ENCODE results near the gene VPS41.

Gene VPS41

DNA sequence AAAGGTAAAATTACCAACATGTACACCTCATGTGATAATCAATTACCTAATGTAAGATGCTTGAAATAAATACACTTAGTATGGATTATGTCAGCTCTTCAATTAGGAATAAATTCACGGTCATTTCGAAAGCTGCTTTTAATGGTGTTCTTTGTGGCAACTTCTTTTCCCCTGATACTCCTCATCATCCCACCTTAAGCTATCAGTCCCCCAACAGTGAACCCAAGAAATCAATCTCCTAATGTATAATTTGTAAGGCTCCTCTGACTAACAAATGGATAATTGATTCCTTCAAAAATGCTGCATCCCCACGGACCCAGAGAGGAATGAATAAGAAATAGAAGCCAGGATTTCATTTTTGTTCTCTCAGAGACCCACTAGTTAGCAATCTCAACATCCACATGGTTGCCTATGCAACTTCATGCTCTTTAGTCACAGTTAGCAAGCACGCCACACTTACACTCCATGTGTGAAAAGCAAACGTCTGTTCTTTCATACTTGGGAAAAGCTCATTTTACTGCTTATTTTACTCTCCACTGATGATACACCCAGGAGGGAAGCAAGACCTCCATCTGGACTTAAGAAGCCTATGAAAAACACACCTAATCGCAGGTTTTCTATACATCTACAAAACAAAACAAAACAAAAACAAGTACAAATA, 70.1 kb downstream of the VPS41 start (continued):
- TF ChIP-seq ZNF585B (tag by site-specific recombination; IDR thresholded peaks at IDR 0.05) (no peak), ZNF416 (tag by site-specific recombination; IDR thresholded peaks at IDR 0.05) (no peak), TSHZ1 (tag by site-specific recombination; IDR thresholded peaks at IDR 0.05; ENCODE audit: borderline replicate concordance) (no peak), GLI2 (tag by site-specific recombination; IDR thresholded peaks at IDR 0.05; ENCODE audit: borderline replicate concordance, low read depth) (no peak)

DNA sequence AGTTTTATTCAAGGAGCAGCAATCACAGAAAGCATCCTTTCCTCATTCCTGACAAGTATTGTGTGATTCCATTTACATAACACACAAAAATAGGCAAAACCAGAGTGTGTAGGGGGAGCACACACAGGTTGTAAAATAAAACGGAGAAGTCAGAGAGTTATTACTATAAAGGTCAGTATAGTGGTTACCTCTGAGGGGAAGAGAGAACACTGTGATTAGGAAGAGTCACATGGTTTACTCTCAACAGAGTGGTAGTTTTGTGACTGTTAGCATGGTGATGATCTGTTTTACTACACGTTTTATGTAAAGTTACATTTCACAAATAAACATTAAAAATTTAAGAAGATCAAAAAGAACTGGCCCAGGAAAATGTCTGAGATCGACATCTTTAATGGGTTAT, 74.6 kb downstream of the VPS41 start:
- POLR2A ChIA-PET = no interaction called here
- no peaks in the 10 kb centered on the region for H3K9me3 ChIP-seq (ENCODE audit: control insufficient read depth, insufficient read depth, low read depth, low read length)
- CTCF ChIA-PET = interaction anchor here (0.6 kb wide), 1 partner anchor 618 kb away, joined by 3 read pairs; no protein-coding TSS in a partner anchor
- TF ChIP-seq, protein P1, sequence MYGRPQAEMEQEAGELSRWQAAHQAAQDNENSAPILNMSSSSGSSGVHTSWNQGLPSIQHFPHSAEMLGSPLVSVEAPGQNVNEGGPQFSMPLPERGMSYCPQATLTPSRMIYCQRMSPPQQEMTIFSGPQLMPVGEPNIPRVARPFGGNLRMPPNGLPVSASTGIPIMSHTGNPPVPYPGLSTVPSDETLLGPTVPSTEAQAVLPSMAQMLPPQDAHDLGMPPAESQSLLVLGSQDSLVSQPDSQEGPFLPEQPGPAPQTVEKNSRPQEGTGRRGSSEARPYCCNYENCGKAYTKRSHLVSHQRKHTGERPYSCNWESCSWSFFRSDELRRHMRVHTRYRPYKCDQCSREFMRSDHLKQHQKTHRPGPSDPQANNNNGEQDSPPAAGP (tag by site-specific recombination; IDR thresholded peaks at IDR 0.05) = no peak
- TF ChIP-seq, protein P2, sequence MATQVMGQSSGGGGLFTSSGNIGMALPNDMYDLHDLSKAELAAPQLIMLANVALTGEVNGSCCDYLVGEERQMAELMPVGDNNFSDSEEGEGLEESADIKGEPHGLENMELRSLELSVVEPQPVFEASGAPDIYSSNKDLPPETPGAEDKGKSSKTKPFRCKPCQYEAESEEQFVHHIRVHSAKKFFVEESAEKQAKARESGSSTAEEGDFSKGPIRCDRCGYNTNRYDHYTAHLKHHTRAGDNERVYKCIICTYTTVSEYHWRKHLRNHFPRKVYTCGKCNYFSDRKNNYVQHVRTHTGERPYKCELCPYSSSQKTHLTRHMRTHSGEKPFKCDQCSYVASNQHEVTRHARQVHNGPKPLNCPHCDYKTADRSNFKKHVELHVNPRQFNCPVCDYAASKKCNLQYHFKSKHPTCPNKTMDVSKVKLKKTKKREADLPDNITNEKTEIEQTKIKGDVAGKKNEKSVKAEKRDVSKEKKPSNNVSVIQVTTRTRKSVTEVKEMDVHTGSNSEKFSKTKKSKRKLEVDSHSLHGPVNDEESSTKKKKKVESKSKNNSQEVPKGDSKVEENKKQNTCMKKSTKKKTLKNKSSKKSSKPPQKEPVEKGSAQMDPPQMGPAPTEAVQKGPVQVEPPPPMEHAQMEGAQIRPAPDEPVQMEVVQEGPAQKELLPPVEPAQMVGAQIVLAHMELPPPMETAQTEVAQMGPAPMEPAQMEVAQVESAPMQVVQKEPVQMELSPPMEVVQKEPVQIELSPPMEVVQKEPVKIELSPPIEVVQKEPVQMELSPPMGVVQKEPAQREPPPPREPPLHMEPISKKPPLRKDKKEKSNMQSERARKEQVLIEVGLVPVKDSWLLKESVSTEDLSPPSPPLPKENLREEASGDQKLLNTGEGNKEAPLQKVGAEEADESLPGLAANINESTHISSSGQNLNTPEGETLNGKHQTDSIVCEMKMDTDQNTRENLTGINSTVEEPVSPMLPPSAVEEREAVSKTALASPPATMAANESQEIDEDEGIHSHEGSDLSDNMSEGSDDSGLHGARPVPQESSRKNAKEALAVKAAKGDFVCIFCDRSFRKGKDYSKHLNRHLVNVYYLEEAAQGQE (tag by site-specific recombination; IDR thresholded peaks at IDR 0.05) = no peak
- TF ChIP-seq ZNF174 (tag by site-specific recombination; IDR thresholded peaks at IDR 0.05) = no peak
- TF ChIP-seq GLIS1 (tag by site-specific recombination; IDR thresholded peaks at IDR 0.05) = no peak
- TF ChIP-seq ZNF707 (tag by site-specific recombination; IDR thresholded peaks at IDR 0.05) = no peak
- no peak for TF ChIP-seq PRDM1 (tag by site-specific recombination; IDR thresholded peaks at IDR 0.05)
- TF ChIP-seq ZNF776 (tag by site-specific recombination; IDR thresholded peaks at IDR 0.05; ENCODE audit: borderline replicate concordance) = no peak
- TF ChIP-seq EGR2 (tag by site-specific recombination; IDR thresholded peaks at IDR 0.05; ENCODE audit: low read depth) = no peak
- no peak for TF ChIP-seq GLIS2 (tag by site-specific recombination; IDR thresholded peaks at IDR 0.05)
- no peak for TF ChIP-seq ZNF19 (tag by site-specific recombination; IDR thresholded peaks at IDR 0.05; ENCODE audit: low read depth)
- H3K4me3 ChIP-seq (ENCODE audit: low read depth, low read length) = no peak overlapping the region
- H3K36me3 ChIP-seq (ENCODE audit: control insufficient read depth in 2 of 2, insufficient read depth in 1 of 2, low read length in 2 of 2) = no peaks in the 10 kb centered on the region
- H3K27ac ChIP-seq (ENCODE audit: extremely low read depth, low read depth, low read length) = no peak overlapping the region
- H3K4me1 ChIP-seq (ENCODE audit: control insufficient read depth, insufficient read depth, low read length) = no peaks in the 10 kb centered on the region

DNA sequence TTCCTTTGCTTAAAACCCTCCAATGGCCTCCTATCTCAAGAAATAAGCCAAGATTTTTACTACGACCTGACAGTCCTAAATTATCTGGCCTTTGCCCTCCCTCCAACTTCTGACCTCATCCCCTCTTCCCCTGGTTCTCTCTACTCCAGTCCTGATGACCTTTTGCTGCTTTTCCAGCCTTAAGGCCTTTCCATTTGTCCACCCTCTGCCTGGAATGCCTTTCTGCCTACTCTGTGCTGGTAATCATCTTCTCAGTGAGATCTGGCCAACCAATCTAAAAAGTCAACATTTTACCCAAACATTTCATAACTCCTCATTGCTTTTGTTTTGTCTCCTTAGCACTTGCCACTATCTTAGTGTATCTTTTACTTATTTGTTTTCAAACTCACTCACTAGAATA, 75.7 kb downstream of the VPS41 start:
- H3K9me3 ChIP-seq (ENCODE audit: control insufficient read depth, insufficient read depth, low read depth, low read length) = no peaks in the 10 kb centered on the region
- CTCF ChIA-PET = no interaction called here
- no peak overlapping the region for H3K27ac ChIP-seq (ENCODE audit: extremely low read depth, low read depth, low read length)
- H3K36me3 ChIP-seq (ENCODE audit: control insufficient read depth in 2 of 2, insufficient read depth in 1 of 2, low read length in 2 of 2) = no peaks in the 10 kb centered on the region
- no peak overlapping the region for H3K4me3 ChIP-seq (ENCODE audit: low read depth, low read length)
- POLR2A ChIA-PET = no interaction called here
- H3K4me1 ChIP-seq (ENCODE audit: control insufficient read depth, insufficient read depth, low read length) = no peaks in the 10 kb centered on the region
- TF ChIP-seq GLIS1 (tag by site-specific recombination; IDR thresholded peaks at IDR 0.05) = no peak
- no peak for TF ChIP-seq ZNF610 (tag by site-specific recombination; IDR thresholded peaks at IDR 0.05; ENCODE audit: borderline replicate concordance)
- no peak for TF ChIP-seq ZNF624 (tag by site-specific recombination; IDR thresholded peaks at IDR 0.05)
- TF ChIP-seq, protein P3, sequence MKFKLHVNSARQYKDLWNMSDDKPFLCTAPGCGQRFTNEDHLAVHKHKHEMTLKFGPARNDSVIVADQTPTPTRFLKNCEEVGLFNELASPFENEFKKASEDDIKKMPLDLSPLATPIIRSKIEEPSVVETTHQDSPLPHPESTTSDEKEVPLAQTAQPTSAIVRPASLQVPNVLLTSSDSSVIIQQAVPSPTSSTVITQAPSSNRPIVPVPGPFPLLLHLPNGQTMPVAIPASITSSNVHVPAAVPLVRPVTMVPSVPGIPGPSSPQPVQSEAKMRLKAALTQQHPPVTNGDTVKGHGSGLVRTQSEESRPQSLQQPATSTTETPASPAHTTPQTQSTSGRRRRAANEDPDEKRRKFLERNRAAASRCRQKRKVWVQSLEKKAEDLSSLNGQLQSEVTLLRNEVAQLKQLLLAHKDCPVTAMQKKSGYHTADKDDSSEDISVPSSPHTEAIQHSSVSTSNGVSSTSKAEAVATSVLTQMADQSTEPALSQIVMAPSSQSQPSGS (tag by site-specific recombination; IDR thresholded peaks at IDR 0.05; ENCODE audit: low read depth) = no peak
- TF ChIP-seq, protein P4, sequence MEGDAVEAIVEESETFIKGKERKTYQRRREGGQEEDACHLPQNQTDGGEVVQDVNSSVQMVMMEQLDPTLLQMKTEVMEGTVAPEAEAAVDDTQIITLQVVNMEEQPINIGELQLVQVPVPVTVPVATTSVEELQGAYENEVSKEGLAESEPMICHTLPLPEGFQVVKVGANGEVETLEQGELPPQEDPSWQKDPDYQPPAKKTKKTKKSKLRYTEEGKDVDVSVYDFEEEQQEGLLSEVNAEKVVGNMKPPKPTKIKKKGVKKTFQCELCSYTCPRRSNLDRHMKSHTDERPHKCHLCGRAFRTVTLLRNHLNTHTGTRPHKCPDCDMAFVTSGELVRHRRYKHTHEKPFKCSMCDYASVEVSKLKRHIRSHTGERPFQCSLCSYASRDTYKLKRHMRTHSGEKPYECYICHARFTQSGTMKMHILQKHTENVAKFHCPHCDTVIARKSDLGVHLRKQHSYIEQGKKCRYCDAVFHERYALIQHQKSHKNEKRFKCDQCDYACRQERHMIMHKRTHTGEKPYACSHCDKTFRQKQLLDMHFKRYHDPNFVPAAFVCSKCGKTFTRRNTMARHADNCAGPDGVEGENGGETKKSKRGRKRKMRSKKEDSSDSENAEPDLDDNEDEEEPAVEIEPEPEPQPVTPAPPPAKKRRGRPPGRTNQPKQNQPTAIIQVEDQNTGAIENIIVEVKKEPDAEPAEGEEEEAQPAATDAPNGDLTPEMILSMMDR (tag by site-specific recombination; IDR thresholded peaks at IDR 0.05) = no peak
- no peak for TF ChIP-seq REPIN1 (tag by site-specific recombination; IDR thresholded peaks at IDR 0.05; ENCODE audit: low read depth)
- TF ChIP-seq ZNF19 (tag by site-specific recombination; IDR thresholded peaks at IDR 0.05; ENCODE audit: low read depth) = no peak
- TF ChIP-seq ZBTB1 (tag by site-specific recombination; IDR thresholded peaks at IDR 0.05) = no peak
- no peak for TF ChIP-seq HOXC10 (CRISPR knock-in tag; IDR thresholded peaks at IDR 0.05)

Measured in HEK293 (cell line).